ENCODE results near the gene NKAIN2.
A peak's percentile ranks its signal among the peaks of the same experiment; 100 is the strongest.

NKAIN2 gene

DNA sequence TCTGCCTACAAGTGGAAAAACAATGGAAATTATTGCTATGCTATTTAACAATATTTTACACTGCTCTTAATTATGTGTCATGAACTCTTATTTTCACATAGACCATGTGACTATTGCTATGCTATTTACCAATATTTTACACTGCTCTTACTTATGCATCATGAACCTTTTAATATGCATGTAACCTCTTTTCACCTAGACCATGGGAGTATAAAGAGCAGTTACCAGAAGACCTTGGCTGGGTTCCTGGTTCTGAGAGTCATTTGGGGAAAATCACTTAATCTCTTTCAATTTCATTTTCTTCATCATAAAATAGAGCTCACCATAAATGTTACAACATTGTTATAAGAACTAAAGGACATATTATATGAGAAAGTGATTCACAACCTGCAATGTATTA is 934.8 kb downstream of the NKAIN2 start:
- TF ChIP-seq, protein P1, sequence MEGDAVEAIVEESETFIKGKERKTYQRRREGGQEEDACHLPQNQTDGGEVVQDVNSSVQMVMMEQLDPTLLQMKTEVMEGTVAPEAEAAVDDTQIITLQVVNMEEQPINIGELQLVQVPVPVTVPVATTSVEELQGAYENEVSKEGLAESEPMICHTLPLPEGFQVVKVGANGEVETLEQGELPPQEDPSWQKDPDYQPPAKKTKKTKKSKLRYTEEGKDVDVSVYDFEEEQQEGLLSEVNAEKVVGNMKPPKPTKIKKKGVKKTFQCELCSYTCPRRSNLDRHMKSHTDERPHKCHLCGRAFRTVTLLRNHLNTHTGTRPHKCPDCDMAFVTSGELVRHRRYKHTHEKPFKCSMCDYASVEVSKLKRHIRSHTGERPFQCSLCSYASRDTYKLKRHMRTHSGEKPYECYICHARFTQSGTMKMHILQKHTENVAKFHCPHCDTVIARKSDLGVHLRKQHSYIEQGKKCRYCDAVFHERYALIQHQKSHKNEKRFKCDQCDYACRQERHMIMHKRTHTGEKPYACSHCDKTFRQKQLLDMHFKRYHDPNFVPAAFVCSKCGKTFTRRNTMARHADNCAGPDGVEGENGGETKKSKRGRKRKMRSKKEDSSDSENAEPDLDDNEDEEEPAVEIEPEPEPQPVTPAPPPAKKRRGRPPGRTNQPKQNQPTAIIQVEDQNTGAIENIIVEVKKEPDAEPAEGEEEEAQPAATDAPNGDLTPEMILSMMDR (conservative IDR thresholded peaks at IDR 0.05) = no peak
- TF ChIP-seq ZFX (IDR thresholded peaks at IDR 0.05) = no peak
- H3K27ac ChIP-seq = no peak overlapping the region

DNA sequence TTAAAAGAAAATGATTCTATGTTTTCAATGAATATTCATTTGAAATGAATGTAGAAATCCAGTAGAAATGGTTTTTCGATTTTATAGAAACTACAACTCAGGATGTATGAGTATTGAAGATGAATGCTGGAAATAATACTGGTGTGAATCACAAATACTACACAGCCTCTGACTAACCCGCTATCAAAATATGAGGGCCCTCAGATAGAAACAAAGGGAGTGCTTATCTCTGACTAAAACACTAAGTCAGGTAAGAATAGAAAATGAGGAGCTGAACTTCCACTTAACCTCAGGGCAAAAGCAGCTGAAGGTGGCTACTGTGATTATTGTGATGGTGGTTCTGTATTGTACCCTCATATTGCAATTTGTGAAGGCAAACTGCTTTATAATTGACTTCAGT is 937.7 kb downstream of the NKAIN2 start:
- TF ChIP-seq ZFX (IDR thresholded peaks at IDR 0.05) = no peak
- TF ChIP-seq, protein P1 (conservative IDR thresholded peaks at IDR 0.05) = no peak
- H3K27ac ChIP-seq = no peak overlapping the region

DNA sequence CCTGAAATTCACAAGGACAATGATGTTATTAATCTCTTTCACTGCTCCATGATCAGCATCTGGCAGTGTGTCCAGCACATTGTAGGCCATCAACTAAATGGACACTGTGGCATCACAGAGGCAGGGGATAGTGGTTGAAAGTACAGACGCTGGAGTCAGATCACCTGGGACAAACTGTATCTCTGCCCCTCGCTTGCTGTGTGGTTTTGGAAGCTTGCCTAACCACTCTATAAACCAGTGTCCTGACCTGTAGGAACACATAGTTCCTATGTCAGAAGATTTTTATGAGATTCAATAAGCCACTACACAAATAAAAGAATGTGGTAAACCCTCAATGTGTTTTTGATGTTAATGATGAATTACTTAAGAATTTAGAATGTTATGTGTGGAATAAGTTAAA is 939.3 kb downstream of the NKAIN2 start:
- peak overlapping the region; percentile 58; the same call in 1 of the 2 replicates for H3K27ac ChIP-seq
- TF ChIP-seq, protein P1 (conservative IDR thresholded peaks at IDR 0.05) = no peak
- no peak for TF ChIP-seq ZFX (IDR thresholded peaks at IDR 0.05)

DNA sequence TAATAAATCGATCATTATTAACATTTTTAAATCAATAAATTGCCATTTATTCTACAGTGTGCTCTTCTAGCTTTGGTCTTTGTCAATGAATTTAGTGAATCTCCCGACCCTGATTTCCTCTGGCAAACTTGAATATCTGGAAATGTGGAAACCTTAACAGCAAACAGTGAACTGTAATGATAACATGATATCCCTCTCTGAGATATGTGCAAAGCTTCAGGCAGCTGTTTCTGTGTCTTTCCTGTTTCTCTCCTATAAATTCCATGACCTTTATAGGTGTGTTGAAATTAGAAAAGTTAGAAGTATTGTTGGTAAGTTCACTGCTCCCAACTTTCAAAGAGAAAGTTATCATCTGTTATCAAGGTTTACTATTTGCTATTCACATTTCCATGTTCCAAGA is 939.8 kb downstream of the NKAIN2 start:
- no peak for TF ChIP-seq ZFX (IDR thresholded peaks at IDR 0.05)
- no peak overlapping the region for H3K27ac ChIP-seq

DNA sequence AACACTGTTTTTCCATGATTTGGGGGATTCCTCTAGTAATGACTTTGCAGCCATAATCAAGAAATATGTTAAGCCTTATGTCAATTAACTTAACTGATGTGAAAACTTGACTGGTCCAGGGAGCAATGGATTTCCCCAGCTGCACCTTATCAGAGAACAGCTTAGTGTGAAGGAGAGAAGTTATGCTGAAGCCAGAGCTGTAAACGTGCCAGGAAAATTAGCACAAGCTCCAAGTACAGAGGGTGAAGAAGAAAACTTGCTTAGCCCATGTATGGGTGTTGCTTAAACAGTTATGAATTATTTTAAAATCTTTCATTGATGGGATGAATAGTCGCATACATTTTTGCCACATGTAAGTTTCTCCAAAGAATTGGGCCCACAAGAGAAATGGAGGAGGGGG is 943.7 kb downstream of the NKAIN2 start:
- no peak for TF ChIP-seq ZFX (IDR thresholded peaks at IDR 0.05)
- TF ChIP-seq, protein P1 (conservative IDR thresholded peaks at IDR 0.05) = no peak

DNA sequence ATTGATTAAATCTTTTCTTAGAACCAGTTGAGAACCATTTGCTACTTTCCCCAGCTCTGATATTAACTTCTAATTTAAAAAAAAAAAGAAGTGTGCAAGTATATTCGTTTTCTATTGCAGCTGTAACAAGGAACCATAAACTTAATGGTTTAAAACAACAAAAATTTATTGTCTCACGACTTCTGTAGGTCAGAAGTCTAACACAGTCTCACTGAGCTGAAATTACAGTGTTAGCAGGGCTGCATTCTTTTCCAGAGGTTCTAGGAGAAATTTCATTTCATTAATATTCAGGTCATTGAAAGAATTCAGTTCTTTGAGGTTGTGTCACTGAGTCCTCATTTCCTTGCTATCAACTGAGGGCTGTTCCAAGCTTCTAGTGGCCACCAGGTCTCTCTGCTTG is 945.1 kb downstream of the NKAIN2 start:
- TF ChIP-seq, protein P1 (conservative IDR thresholded peaks at IDR 0.05) = no peak
- TF ChIP-seq ZFX (IDR thresholded peaks at IDR 0.05) = no peak
- H3K27ac ChIP-seq = no peak overlapping the region

More for the DNA sequence above, 943.7 kb downstream of the NKAIN2 start:
- H3K27ac ChIP-seq = no peak overlapping the region

DNA sequence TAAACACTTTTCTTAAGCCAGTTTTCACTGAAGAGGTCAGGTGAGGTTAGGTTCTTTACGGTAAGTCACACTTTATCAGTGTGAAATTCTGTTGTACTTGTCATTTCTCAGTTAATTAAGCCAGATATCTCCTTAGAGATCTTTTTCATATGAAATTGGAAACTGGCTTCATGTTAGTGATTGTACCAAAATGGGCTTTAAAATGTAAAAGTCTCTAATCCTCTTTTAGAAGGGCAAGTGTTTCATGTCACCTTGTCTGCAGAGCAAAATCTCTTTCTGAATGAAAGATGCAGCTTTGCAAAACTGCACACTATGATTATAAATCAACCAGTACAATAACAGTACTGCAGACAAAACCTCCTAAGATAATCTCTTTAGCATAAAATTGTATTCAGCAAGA is 949.3 kb downstream of the NKAIN2 start:
- no peak overlapping the region for H3K27ac ChIP-seq
- TF ChIP-seq, protein P1 (conservative IDR thresholded peaks at IDR 0.05) = no peak
- TF ChIP-seq ZFX (IDR thresholded peaks at IDR 0.05) = no peak

DNA sequence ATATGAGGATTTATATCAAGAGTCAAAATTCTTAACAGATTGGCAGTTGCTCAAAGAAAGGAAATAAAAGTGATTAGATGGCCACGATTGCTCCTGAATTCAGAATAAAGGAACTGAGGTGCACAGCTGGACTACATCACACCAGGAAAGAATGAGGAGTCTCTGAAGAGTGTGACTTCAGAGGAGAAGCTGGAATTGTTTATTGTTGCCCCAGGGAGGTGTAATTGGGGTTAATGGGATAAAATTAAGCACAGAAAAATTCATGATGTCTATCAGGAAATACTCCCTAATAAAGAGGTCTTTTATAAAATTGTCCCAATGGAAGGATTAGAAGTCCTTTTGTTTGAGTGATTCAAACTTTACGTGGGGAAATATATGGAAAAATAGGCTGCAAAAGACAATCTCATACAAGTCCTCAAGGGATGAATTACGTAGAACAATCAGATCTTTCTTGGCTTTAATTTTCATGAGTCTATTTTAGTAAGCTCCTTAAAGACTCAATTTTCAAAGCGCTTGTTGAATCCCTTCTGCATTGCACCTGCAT is 950.0 kb downstream of the NKAIN2 start:
- no peak for TF ChIP-seq ZFX (IDR thresholded peaks at IDR 0.05)
- TF ChIP-seq, protein P1 (conservative IDR thresholded peaks at IDR 0.05) = no peak

More for the DNA sequence above, 950.0 kb downstream of the NKAIN2 start:
- H3K27ac ChIP-seq = no peak overlapping the region

Data from C4-2B (cell line).